DMS79 treated with DMSO at 0.1 percent for 48 hours (cell line): Measurements from ENCODE around the gene IER5.
A peak's percentile ranks its signal among the peaks of the same experiment; 100 is the strongest.
"Not testable (repeated sequence)": the region's sequence is repeated elsewhere in the genome, so short reads cannot be mapped to it uniquely, and the experiment has no call there.

Experiments used
- DNase-seq: peaks from one replicate; lab custom pipeline; 2025; lab: John Stamatoyannopoulos, UW

IER5 gene

DNA sequence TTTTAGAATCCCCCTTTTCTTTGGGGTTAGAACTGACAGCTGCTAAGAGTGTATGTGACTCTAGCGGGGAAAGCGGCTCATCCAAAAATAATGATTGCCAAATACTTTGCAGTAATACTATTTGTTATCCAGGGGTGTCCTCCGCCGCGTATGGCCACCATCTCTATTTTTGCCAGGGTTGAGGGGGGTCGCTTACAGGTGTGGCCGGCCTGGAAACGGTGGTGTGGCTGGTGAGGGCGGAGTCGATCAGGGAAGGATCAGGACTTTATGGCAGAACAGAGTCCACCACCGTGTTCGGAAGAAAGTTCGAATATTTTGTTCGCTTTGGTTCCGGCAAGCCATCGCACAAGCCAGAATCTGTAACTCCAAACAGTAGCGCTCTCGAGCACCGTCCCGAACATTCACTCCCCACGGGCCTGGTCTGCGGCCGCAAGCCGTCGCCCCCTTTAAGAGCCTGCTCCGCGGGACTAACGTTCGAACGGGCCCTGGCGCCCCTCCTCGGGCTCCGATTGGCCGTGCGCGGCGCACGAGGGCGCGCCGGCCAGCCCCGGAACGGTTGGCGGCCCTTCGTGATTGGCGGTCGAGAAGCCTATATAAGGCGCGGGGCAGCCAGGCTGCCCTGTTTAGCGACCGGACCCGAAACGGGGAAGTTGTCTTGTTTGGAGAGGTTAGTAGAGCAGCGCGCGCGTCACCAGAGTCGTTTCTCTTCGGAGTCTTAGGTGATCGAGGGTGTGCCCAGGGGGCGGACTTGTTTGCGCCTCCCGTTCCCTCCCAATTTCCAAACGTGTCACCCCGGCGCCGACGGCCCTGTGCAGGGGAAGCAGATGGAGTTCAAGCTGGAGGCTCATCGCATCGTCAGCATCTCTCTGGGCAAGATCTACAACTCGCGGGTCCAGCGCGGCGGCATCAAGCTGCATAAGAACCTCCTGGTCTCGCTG, at the start of gene IER5:
TSS of gene IER5 (plus strand) at position 622 of the 938 bp plus-strand sequence. CDS start at position 825, 203 bp downstream.
- DNase-seq, result peak; percentile 94

DNA sequence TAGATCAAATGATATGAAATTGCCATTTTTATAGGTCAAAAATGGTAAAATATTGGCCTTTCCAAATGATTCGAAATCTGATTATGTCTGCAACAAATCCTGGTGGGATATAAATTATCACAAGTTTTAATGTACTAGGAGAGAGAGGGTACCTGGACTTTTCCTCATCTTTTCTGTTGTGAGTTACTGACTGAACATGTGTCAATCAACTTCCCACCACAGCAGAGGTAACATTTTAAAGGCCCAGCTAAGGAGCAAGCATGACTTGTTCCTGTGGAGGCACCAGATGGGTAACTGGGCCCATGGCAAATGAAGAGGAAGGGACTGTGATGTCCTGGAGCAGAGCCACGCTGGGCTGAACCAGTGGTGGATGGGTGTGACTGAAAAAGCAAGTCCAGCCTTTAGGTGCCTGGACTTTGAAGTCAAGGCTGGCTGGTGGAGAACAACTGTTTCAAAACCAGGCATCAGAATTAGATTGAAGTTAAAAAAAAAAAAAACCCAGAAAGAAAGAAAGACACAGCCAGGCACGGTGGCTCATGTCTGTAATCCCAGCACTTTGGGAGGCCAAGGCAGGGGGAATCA, 48.1 kb upstream of the IER5 start:
- DNase-seq, result no peak

DNA sequence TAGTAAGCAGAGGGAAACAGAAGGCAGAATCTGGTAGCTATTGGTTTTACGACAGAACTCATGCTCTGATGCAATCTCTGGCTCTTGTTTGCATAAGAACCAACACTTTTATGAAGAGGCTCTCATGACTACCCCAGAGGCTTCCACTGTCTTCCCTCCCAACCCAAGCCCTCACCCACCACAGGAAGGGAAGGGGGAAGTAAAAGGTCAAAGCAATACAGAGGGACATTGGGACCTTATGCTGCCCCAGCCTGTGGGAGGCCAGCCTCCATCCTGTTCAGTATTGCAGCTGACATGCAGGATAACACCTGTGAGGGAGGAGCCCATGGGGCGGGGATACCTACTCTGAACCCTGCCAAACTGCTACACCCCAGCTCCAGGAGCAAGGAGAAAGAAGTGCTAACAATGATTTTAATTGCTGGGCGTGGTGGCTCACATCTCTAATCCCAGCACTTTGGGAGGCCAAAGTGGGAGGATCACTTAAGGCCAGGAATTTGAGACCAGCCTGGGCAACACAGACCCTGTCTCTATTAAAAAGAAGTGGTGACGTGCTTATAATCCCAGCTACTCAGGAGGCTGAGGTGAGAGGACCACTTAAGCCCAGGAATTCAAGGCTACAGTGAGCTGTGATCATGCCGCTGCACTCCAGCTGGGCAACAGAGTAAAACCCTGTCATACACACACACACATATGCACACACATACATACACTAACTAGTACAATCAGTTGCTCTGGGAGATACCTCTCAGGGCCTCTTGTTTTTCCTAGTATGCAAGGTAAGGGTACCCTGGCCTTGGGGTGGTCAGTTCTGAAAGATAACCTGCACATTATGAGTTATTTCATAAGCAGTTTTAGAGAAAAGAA, 45.2 kb upstream of the IER5 start:
- DNase-seq, result peak; percentile 89

DNA sequence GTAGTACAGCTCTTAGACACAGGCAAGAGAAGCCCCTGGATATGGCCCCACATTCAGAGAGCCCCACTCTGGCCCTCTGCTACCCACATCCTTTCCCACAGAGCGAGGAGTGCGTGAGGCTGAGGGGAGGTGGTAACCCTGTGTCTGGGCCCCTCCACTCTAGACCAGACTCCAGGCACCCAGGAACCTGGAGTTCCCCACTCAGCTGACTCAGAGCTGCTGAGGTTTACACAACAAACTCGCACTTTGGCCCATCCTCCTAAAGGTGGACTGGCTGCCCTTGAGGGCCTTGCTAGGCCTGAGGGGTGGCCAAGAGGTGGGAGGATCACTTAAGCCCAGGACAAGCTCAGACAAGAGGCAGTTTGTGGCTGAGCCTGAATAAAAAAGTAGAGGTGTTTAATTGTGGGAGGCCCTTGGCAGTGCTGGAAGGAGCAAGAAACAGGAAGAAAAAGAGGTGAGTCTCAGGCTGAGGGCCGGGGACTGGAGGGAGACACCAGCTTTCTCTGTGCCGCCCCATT, 44.0 kb upstream of the IER5 start:
- peak; percentile 66 for DNase-seq

DNA sequence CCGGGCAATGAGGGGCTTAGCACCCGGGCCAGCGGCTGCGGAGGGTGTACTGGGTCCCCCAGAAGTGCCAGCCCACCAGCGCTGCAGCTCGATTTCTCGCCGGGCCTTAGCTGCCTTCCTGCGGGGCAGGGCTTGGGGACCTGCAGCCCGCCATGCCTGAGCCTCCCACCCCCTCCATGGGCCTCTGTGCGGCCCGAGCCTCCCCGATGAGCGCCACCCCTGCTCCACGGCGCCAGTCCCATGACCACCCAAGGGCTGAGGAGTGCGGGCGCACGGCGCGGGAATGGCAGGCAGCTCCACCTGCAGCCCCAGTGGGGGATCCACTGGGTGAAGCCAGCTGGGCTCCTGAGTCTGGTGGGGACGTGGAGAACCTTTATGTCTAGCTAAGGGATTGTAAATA, 42.6 kb upstream of the IER5 start:
- not testable (repeated sequence) for DNase-seq

DNA sequence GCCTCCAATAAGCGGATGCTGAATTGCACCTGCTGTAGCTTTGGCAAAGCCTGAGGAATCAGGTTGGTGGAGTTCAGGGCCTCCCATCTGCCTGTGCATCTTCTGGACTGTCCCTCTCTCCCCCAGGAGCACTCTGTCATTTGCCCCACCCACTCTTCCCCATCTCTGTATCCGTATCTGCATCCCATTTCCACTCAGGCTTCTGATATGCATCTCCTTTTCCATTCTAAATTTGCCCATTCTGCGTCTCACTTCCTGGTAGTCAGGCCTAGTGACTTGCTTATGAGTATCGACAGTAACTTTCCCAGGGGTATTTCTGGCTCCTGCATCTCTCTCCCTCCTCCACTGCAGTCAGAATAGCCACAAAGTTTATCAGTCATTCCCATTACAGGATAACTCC, 39.1 kb upstream of the IER5 start:
- no peak for DNase-seq

DNA sequence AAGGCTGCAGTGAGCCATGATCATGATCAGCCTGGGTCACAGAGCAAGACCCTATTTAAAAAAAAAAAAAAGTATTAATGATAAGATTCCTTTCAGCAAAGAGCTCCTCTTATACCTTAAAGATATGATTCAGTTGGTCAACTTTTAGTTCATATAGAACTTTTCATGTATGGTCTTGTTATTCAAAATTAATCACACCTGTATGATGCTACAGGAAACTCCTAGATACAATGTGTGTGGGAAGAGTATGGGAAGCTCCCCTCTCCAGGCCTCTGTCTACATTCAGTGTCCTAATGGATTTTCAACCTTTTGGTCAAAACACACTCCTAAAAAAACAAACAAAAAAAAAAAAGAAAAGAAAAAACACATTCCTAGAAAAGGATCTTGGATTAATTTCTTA, 37.6 kb upstream of the IER5 start:
- DNase-seq, result no peak

DNA sequence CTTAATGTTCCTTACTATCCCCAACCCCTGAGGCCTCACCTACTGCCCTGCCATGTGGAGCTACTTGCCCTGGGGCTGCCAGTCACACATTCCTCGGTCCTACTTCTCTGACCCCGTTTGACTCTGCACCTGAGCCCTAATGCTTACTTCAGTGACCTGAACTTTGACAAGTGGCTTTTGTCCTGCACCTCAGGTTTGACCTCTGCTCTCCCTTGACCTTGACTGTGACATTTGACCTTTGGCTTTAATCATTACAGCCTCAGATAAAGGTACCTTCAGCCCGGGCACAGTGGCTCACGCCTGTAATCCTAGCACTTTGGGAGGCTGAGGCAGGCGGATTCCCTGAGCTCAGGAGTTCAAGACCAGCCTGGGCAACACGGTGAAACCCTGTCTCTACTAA, 31.9 kb upstream of the IER5 start:
- DNase-seq, result no peak

DNA sequence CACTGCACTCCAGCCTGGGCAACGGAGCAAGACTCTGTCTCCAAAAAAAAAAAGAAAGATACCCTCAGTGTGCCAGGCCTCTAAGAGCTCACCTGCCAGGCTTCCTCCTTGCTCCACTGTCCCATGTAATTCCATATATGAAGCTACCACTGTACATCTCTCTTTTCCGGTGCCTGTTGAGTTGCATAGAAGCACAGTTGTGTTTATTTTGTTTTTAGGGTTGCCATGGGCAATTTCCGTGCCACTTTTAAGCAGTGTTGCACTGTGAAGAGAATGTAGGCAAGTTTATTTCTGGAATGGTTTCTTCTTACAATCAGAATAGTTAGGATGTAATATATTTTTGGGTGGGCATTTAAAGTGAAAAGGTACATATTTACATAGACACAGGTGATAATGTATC, 31.4 kb upstream of the IER5 start:
- no peak for DNase-seq

DNA sequence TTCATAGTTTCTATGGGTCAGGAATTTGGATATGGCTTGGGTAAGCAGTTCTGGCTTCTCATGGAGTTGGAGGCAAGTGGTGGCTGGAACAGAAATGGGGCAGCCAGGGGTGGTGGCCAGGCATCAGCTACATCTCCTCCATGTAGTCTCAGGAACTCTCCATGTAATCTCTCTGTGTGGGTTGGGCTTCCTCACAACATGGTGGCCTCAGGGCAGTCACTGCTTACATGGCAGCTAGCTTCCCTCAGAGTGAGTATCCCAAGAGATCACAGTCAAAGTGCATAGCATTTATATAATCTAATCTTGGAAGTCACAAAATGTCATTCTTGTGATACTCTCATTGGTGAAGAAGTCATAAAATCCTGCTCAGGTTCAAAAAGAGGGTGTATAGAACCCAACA, 29.1 kb upstream of the IER5 start:
- DNase-seq, result no peak

DNA sequence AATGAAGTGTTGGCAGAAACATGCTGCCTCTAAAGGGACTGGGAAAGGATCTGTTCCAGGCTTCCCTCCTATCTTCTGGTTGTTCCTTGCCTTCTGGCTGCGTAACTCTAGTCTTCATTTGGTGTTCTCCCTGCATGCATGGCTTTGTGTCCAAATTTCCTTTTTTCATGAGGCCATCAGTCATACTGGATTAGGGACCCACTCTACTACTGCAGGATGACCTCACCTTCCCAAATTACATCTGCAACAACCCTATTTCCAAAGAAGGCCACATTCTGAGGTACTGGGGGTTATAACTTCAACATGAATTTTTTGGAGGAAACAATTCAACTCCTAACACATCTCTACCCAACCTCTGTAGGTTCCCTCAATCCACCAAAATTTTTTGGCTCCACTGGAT, 28.4 kb upstream of the IER5 start:
- no peak for DNase-seq

DNA sequence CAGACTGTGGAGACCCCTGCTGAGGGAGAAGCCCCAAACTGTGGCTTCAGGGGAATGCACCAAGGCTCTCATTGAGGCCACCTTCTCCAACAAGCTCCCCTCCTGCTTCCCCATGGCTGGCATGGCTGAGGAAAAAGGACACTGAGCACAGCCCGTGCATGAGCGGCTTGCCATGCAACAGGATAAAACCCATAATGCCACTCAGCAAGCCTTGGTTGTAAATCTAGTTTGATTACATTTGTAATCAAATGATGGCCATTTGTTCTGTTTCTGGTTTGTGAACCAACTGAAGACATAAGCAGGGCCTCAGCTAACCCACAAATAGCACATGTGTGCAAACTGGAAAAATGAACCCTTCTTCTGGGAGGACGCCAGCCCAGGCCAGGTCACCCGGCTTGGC, 27.6 kb upstream of the IER5 start:
- not testable (repeated sequence) for DNase-seq

DNA sequence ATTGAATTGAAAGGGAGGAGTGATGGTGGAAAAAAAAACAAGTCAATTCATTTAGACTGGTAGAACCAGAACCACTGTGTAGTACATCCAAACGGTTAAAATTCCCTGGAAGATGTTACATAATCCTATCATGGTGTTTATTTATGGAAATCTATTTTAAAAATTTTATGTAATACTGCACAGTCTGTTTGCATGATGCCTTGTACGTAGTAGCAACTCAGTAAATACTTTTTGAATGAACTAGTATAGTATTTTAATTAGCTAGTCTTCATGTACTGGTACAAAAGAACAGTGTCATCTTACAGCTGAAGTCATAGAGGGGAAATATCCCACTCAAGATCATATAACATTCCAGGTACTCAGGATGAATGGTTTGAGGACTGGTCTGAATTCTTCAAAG, 27.0 kb upstream of the IER5 start:
- DNase-seq, result no peak

DNA sequence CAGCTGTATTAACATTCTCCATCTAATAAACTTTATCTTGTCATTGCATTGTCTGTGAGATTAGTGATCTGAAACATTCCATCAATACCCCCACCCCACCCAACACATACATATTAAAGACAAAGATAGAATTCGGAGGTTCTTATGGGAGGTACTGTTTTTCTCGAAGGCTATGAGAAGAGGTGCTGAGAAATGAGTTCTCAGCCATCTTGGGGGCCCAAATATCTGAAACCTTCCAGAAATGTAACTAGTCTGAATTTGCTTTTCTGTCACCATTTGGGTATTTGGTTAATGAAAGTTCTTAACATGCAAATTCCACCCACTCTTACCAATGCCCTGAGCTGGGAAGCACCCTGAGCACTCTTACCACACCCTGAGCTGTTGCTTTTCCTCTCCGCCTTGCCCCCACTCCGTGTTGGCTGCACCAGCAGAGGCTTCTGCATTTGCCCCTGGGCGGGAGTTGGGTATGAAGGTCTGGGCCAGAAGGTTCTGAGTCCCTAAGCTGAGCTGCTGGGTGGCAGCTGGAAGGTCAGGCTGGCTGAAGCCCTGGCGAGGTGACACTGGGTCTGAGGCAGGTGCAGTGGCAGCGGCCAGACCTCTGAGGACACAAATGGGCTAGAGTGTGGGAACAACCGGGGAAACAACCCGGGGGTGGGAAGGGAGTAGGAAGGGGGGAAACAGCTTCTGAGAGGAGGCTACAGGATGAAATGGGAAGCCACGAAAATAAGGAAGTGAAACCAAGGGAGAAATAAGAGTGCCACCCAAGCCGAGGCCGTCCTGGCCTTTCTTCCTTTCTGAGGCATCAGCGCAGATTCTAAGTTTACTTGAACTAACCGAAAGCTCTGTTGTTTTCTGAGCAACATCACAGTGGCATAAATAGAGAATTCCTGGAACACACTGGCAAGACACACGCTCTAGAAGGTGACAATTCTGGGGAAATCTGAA, 26.3 kb upstream of the IER5 start:
- DNase-seq, result no peak

DNA sequence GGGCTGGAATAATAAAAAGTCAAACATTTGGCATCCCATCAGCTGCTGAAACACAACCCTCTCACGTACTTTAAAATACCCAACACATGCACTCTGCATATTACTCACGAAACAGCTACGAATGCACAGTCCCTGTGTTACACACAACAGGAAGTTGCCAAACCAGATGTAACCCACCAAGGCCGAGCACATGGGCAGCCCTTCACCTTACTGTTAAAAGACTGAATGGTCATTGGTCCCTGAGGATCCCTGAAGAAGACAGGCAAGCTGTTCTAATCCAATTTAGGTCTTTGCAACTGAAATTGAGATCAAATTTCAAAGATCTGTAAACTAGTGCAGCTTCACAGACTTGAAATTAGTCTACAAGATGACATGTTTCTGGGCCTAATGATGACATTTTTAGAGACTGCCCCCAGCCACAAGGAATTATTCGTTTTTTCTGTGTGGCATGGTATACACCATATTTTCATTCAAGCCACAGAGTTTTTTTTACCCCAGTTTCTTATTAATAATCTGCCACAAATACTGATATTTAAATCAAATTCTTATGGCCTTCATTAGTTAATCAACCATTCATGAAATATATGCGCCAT, 25.6 kb upstream of the IER5 start:
- DNase-seq, result no peak

DNA sequence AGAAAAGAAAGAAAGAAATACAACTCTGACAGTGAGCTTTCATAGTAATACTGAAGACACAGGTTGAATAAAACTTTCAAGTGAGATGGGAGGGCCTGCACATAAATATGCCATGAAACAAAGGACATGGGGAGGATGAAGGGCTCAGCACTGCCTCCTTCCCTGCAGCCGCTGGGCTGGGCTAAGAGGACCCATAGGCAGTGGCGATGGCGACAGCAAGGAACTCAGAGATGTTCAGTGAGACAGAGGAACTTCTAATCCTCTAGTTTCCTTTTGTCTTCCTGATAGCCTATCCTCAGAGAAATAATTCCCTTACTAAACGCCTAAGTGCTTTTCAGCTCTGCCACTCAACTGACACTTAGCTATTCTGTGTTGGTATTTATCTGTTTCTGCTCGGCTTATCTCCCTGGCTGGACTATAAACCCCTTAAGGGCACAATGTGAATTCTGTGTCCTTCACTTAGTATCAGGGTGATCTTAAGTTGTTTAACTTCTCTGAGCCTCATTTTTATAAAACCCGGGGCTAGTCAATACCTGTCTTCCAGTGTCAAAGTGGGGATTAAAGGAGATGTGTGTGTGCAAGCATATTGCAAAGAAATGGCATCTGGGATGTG, 24.4 kb upstream of the IER5 start:
- no peak for DNase-seq

DNA sequence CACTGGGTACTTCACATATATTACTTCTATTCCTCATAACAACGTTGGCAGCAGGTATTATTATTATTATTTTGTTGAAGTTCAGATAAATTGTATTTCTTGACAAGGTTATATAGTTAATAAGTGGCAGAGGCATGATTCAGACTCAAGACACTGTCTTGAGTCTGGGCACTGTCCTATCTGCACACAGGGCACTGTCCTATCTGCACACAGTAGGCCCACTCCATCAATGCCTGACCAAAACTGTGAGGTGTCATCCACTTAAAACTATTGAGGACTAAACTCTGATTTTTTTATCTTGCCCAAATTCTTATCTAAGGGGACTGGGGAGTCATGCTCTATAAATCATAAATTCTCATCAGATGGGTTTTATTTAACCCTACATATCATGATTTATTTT, 23.8 kb upstream of the IER5 start:
- DNase-seq, result no peak

DNA sequence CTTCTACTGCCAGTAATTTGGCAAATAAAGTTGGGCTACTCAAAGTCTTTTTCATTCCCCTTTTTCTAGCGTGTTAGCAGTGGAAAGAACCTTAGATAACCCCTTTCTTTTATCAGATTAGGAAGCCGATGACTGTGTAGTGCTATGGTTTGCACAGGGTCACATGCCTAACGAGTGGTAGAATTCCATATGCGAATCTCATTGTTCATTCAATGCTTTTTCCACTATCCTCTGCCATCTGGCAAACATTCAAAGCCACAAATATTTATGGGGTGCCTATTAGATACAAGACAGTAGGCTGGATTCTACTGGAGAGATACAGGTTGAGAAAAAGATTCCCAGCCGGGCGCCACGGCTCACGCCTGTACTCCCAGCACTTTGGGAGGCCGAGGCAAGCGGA, 14.9 kb upstream of the IER5 start:
- DNase-seq, result peak; percentile 59

DNA sequence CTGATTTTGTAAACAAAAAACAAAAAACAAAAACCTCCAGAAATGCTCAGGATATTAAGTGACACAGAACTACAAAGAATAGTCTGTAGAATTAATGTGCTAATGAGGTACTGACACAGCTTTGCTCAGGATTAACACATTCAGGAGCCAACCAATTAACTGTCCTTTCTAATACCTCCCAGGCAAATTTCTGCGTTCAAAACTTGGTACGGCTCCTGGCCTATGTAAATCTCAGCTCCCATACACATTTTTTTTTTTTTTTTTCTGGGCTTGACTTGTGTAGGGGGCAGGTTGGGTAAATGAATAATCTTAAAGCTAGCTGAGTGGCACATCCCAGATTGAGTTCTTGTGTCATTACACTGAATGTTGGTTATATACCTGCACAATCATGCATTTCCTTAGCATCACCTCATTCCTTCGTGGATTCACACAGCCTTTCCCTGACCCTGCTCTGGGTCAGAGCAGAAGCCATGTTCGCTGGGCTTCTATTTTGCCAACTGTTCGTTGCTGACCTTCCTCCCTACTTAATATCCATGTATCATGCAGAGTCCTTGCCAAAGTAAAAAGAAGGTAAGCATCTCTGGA, 12.6 kb upstream of the IER5 start:
- DNase-seq, result no peak

DNA sequence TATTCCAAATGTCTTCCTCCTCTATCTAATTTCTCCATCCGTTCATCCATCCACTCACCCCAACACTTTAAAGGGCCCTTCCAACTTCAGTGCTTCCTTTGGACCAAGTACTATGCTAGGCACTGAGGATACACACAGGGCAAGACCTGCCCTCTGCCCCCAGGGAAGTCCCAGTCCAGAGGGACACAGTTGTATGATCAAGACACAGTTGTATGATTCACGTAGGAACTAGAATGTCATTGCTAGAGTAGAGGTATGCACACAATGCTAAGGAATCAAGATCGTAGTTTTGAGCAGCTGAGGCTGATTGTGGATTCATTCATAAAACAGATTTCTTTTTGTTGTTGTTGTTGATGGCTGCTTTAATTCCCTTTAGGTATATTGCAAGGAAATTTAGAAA, 11.6 kb upstream of the IER5 start:
- no peak for DNase-seq
